ENCODE measurements around the gene ICAM4.

ICAM4 gene

DNA sequence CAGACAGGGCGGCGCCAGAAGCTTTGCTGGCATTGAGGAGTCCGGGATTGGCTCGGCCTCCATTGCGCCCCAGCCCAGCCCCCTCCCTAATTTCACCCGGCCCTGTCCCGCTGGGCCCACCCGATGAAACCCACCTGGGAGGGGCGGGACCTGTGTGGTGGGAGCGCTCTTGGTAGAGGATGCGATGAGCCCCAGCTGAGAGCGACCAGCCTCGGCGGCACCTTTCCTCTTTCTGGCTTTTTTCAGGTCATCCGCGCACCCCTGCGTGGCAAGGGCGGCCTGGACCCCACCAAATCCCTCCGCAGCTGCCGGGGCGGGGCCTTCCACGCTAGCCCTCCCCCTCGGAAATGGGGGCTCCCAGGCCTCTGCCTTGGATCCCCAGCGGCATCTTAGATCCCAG, 22.7 kb downstream of the ICAM4 start, which contains the start of gene ZGLP1:
Gene ZGLP1 (minus strand): TSS at position 393 of the 400 bp plus-strand sequence.
- DNase-seq, result no peak
- Histone ChIP-seq H4K20me1 (ENCODE audit: insufficient read depth, low read length) (no peaks in the 10 kb centered on the region), H3K4me1 (ENCODE audit: low read length) (no peaks in the 10 kb centered on the region), H3K36me3 (replicated peaks; ENCODE audit: insufficient read depth, low read length) (no peaks in the 10 kb centered on the region), H3K4me3 (ENCODE audit: low read length) (no peak within 1 kb of the TSS), H3F3A (ENCODE audit: insufficient read depth, low read length) (no peaks in the 10 kb centered on the region), H3K27ac (ENCODE audit: low read length) (no peak within 1 kb of the TSS), H3K27me3 (replicated peaks; ENCODE audit: insufficient read depth, low read length) (no peaks in the 10 kb centered on the region), H2AFZ (ENCODE audit: low read length) (no peak within 1 kb of the TSS), H3K9me3 (replicated peaks; ENCODE audit: insufficient read depth, low read length) (no peaks in the 10 kb centered on the region), H3K4me2 (ENCODE audit: low read depth, low read length) (no peak within 1 kb of the TSS), H3K9me2 (replicated peaks; ENCODE audit: insufficient read depth, low read length) (no peaks in the 10 kb centered on the region), H3K79me2 (ENCODE audit: low read length) (no peaks in the 10 kb centered on the region), H3K9ac (ENCODE audit: low read length) (no peak within 1 kb of the TSS)
- TF ChIP-seq EZH2phosphoT487 (IDR thresholded peaks at IDR 0.05; ENCODE audit: low read length), result no peak
- no peak for TF ChIP-seq EZH2 (optimal IDR thresholded peaks at IDR 0.05; ENCODE audit: low read depth, low read length)
- TF ChIP-seq, protein P1, sequence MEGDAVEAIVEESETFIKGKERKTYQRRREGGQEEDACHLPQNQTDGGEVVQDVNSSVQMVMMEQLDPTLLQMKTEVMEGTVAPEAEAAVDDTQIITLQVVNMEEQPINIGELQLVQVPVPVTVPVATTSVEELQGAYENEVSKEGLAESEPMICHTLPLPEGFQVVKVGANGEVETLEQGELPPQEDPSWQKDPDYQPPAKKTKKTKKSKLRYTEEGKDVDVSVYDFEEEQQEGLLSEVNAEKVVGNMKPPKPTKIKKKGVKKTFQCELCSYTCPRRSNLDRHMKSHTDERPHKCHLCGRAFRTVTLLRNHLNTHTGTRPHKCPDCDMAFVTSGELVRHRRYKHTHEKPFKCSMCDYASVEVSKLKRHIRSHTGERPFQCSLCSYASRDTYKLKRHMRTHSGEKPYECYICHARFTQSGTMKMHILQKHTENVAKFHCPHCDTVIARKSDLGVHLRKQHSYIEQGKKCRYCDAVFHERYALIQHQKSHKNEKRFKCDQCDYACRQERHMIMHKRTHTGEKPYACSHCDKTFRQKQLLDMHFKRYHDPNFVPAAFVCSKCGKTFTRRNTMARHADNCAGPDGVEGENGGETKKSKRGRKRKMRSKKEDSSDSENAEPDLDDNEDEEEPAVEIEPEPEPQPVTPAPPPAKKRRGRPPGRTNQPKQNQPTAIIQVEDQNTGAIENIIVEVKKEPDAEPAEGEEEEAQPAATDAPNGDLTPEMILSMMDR (IDR thresholded peaks at IDR 0.05; ENCODE audit: low read length), result no peak

DNA sequence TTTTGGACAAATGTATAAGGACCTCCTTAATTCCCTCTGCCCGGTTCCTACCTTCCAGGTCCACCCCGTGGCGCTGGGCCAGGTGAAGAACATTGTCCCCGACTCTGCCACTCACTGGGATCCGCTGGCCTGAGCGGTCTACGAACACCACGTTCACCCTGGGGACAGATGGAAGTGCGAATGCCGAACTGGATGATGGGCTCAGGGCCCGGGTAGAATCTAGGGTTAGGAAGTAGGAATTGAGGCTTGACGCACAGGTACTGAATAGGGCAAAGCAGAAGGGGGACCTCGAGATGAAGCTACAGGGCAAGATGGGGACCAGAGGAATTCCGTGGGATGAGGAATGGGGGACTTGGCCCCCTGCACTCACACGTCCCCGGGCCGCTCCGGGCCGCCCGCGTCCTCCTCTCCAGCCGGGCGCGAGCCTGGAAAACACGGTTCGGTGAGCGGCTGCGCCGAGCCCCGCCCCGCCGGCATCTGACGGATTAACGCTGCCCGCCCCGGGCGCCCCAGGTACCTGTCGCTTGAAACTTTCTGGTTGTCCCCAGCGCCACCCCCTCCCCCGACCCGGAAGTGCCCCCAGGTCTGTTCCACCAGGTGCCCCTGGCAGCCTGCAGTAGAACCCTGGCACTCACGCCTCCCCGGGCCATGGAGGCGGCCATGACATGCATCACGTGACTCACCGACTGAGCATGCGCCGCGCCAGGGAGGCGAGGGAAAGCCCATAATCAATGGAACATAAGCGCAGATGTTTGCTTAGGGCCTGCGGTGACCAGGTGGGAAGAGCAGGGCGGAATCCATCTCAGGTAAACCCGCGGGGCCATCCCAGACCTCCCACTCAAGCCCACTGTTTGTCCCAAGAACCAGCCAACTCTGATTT, 28.8 kb downstream of the ICAM4 start, which contains the start of gene FDX2:
Gene FDX2 (minus strand): TSS at position 681 of the 880 bp plus-strand sequence. CDS start 19 bp downstream, at position 662.
- peak; percentile 87 for DNase-seq
- no peak for TF ChIP-seq EZH2 (optimal IDR thresholded peaks at IDR 0.05; ENCODE audit: low read depth, low read length)
- TF ChIP-seq EZH2phosphoT487 (IDR thresholded peaks at IDR 0.05; ENCODE audit: low read length), result no peak
- TF ChIP-seq, protein P1 (IDR thresholded peaks at IDR 0.05; ENCODE audit: low read length), result no peak
- no peaks in the 10 kb centered on the region for H4K20me1 ChIP-seq (ENCODE audit: insufficient read depth, low read length)
- H3K9me3 ChIP-seq (replicated peaks; ENCODE audit: insufficient read depth, low read length), result no peaks in the 10 kb centered on the region
- H3K4me1 ChIP-seq (ENCODE audit: low read length), result 0 out of 2 replicates have a peak, but pooled peaks cover 4% of the 10 kb centered on the region
- H3F3A ChIP-seq (ENCODE audit: insufficient read depth, low read length), result no peaks in the 10 kb centered on the region
- H3K36me3 ChIP-seq (replicated peaks; ENCODE audit: insufficient read depth, low read length), result no peaks in the 10 kb centered on the region
- H2AFZ ChIP-seq (ENCODE audit: low read length), result peak within 1 kb of the TSS; percentile 89
- H3K79me2 ChIP-seq (ENCODE audit: low read length), result peaks cover 3% of the 10 kb centered on the region; the same call in 1 of the 2 replicates
- peak within 1 kb of the TSS; percentile 3; the same call in 1 of the 2 replicates for H3K27ac ChIP-seq (ENCODE audit: low read length)
- H3K4me2 ChIP-seq (ENCODE audit: low read depth, low read length), result peak within 1 kb of the TSS; percentile 96
- peak within 1 kb of the TSS; percentile 90 for H3K4me3 ChIP-seq (ENCODE audit: low read length)
- H3K9me2 ChIP-seq (replicated peaks; ENCODE audit: insufficient read depth, low read length), result no peaks in the 10 kb centered on the region
- H3K27me3 ChIP-seq (replicated peaks; ENCODE audit: insufficient read depth, low read length), result no peaks in the 10 kb centered on the region
- H3K9ac ChIP-seq (ENCODE audit: low read length), result peak within 1 kb of the TSS; percentile 51

DNA sequence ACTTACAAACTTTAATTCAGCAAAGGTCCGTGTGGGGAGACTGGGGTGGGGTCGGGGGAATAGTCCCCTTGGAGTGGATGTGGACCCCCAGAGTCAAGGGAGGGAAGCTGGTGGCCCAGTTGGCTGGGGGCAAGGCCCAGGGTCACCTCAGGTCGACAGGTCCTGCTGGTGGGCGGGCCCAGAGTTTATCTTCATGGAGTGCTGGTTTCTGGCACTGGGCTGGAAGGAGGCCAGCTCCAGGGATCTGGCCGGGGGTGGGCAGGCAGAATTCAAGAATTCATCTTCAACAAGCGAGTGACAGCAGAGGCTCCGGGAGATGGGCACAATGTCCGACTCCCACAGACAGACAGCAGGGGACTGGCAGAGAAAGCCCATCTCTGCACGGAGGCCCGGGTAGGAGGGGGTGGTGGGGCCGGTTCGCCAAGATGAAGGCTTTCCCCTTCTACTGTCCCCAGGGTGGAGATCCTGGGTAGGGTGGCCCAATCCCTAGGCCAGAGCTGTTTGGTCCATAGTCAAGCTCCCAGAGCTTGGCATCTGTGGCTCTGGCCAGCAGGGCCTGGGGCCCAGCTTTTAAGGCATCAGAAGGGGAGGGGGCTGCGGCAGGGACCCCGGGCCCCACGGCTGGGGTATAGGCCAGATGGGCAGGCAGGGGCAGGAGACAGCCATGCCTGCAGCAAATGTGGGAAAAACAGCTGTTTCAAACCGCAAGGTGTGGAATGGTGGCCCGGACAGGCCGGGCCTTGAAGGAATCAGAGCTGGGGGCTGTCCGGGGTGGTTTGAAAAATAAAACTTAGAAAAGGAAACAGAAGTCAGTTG, 29.7 kb downstream of the ICAM4 start:
- no peak overlapping the region for H2AFZ ChIP-seq (ENCODE audit: low read length)

More for the DNA sequence above, 29.7 kb downstream of the ICAM4 start:
- Histone ChIP-seq H3K27ac (ENCODE audit: low read length) (peak overlapping the region; percentile 3; the same call in 1 of the 2 replicates), H3K9ac (ENCODE audit: low read length) (peak overlapping the region; percentile 51; the same call in 1 of the 2 replicates), H3K9me3 (replicated peaks; ENCODE audit: insufficient read depth, low read length) (no peaks in the 10 kb centered on the region), H3K36me3 (replicated peaks; ENCODE audit: insufficient read depth, low read length) (no peaks in the 10 kb centered on the region), H3K4me3 (ENCODE audit: low read length) (peak overlapping the region; percentile 90; the same call in 1 of the 2 replicates), H3K9me2 (replicated peaks; ENCODE audit: insufficient read depth, low read length) (no peaks in the 10 kb centered on the region), H3K79me2 (ENCODE audit: low read length) (peaks cover 3% of the 10 kb centered on the region; the same call in 1 of the 2 replicates), H3K4me2 (ENCODE audit: low read depth, low read length) (peak overlapping the region; percentile 96; the same call in 1 of the 2 replicates), H3K27me3 (replicated peaks; ENCODE audit: insufficient read depth, low read length) (no peaks in the 10 kb centered on the region), H3K4me1 (ENCODE audit: low read length) (0 out of 2 replicates have a peak, but pooled peaks cover 4% of the 10 kb centered on the region), H3F3A (ENCODE audit: insufficient read depth, low read length) (no peaks in the 10 kb centered on the region), H4K20me1 (ENCODE audit: insufficient read depth, low read length) (no peaks in the 10 kb centered on the region)
- TF ChIP-seq EZH2 (optimal IDR thresholded peaks at IDR 0.05; ENCODE audit: low read depth, low read length), result no peak
- no peak for TF ChIP-seq EZH2phosphoT487 (IDR thresholded peaks at IDR 0.05; ENCODE audit: low read length)
- TF ChIP-seq, protein P1 (IDR thresholded peaks at IDR 0.05; ENCODE audit: low read length), result no peak
- no peak for DNase-seq

Data from MM.1S (cell line).